M059J (cell line): ENCODE results near the gene ARAP1. TPM values are rescaled to one million over a fixed set of nuclear protein-coding genes. Genes with fewer than 3 reads are reported as not detected.

Experiments
- DNase-seq: peaks from one replicate; pipeline ENCODE4 v3.0.0-alpha.2; 2012; ENCODE audit warnings: low read depth
- total RNA-seq: library from RNA; depleted of rRNA; stranded (reverse); fragments of >200 nt; shearing (Covaris generic); gene quantifications from 2 replicates; pipeline ENCODE4 v1.2.3, GENCODE V29; 2014

ARAP1 gene
- total RNA-seq, 1 experiment from 2014 or later = 44.7 TPM

GRCh38 chr11:72724851-72725723 lies 27.1 kb downstream of the ARAP1 start:
- DNase-seq = peak; percentile 77

- DNase-seq = no peak
These were observed 28.1 kb downstream of the ARAP1 start for GRCh38 chr11:72724021-72724551.

GRCh38 chr11:72723508-72723907 lies 28.7 kb downstream of the ARAP1 start:
- DNase-seq = no peak

- DNase-seq = peak; percentile 83
These were observed 30.0 kb downstream of the ARAP1 start for GRCh38 chr11:72722050-72722748.

GRCh38 chr11:72721689-72722049 lies 30.5 kb downstream of the ARAP1 start:
- no peak for DNase-seq

GRCh38 chr11:72721276-72721675 lies 30.9 kb downstream of the ARAP1 start:
- DNase-seq = no peak

GRCh38 chr11:72720784-72721183 lies 31.4 kb downstream of the ARAP1 start:
- DNase-seq = no peak

- DNase-seq = no peak
These were observed 32.2 kb downstream of the ARAP1 start for GRCh38 chr11:72720047-72720446.

- no peak for DNase-seq
These were observed 32.7 kb downstream of the ARAP1 start for GRCh38 chr11:72719551-72719950.

GRCh38 chr11:72719144-72719543 lies 33.1 kb downstream of the ARAP1 start:
- peak; percentile 66 for DNase-seq

GRCh38 chr11:72718101-72718501 lies 34.1 kb downstream of the ARAP1 start:
- DNase-seq = no peak

GRCh38 chr11:72716788-72717435 lies 35.3 kb downstream of the ARAP1 start:
- no peak for DNase-seq

- no peak for DNase-seq
These were observed 35.9 kb downstream of the ARAP1 start for GRCh38 chr11:72716290-72716689.

GRCh38 chr11:72712841-72713240 lies 39.4 kb downstream of the ARAP1 start:
- no peak for DNase-seq

- no peak for DNase-seq
These were observed 39.9 kb downstream of the ARAP1 start for GRCh38 chr11:72712168-72712751.

GRCh38 chr11:72711141-72711540 lies 41.1 kb downstream of the ARAP1 start:
- DNase-seq = no peak

- no peak for DNase-seq
These were observed 41.9 kb downstream of the ARAP1 start for GRCh38 chr11:72710278-72710677.

GRCh38 chr11:72709478-72710238 lies 42.5 kb downstream of the ARAP1 start:
- no peak for DNase-seq

GRCh38 chr11:72707032-72707431 lies 45.2 kb downstream of the ARAP1 start:
- no peak for DNase-seq

GRCh38 chr11:72706579-72706978 lies 45.6 kb downstream of the ARAP1 start:
- DNase-seq = no peak
